HL-60 (cell line): ENCODE data around the gene STAT1.

Experiments used
- DNase-seq, 2 experiments: peaks; one replicate each; pipeline ENCODE4 v3.0.0-alpha.2; 2010 to 2020; ENCODE audit warnings: low read depth in 1 of 2, low spot score in 1 of 2
- H3K27ac ChIP-seq: fragments of 250-450 bp; sonication (Bioruptor Pico); replicated peaks from 2 replicates; pipeline ENCODE4 v1.5.1; 2020; ENCODE audit warnings: mild to moderate bottlenecking, moderate library complexity
- H3K27me3 ChIP-seq: fragments of 250-450 bp; sonication (Bioruptor Pico); 2 replicates; pipeline ENCODE4 v1.5.1; 2021; ENCODE audit warnings: mild to moderate bottlenecking, moderate library complexity; ENCODE audit not compliant: insufficient read depth, poor library complexity, severe bottlenecking
- H3K4me3 ChIP-seq: replicated peaks from 2 replicates; pipeline ENCODE4 v1.5.1; 2011; ENCODE audit warnings: mild to moderate bottlenecking, control low read depth, low read length; ENCODE audit not compliant: insufficient read depth
- GABPA ChIP-seq: IDR thresholded peaks from 2 replicates; pipeline ENCODE4 v1.6.1; 2012; ENCODE audit warnings: low read depth
- POLR2AphosphoS5 ChIP-seq: IDR thresholded peaks from 2 replicates; pipeline ENCODE4 v1.6.1; 2012; ENCODE audit warnings: low read depth
- REST ChIP-seq: IDR thresholded peaks from 2 replicates; pipeline ENCODE4 v1.6.1; 2012; ENCODE audit warnings: low read depth; ENCODE audit not compliant: insufficient replicate concordance
- SPI1 ChIP-seq: IDR thresholded peaks from 2 replicates; pipeline ENCODE4 v1.6.1; 2012; ENCODE audit warnings: low read depth, mild to moderate bottlenecking, borderline replicate concordance
- TF ChIP-seq, protein P1 (sequence below): IDR thresholded peaks from one replicate; pipeline ENCODE4 v1.5.1; 2011; ENCODE audit warnings: low read length, control low read depth, inconsistent platforms; ENCODE audit not compliant: insufficient read depth

The STAT1 gene

DNA sequence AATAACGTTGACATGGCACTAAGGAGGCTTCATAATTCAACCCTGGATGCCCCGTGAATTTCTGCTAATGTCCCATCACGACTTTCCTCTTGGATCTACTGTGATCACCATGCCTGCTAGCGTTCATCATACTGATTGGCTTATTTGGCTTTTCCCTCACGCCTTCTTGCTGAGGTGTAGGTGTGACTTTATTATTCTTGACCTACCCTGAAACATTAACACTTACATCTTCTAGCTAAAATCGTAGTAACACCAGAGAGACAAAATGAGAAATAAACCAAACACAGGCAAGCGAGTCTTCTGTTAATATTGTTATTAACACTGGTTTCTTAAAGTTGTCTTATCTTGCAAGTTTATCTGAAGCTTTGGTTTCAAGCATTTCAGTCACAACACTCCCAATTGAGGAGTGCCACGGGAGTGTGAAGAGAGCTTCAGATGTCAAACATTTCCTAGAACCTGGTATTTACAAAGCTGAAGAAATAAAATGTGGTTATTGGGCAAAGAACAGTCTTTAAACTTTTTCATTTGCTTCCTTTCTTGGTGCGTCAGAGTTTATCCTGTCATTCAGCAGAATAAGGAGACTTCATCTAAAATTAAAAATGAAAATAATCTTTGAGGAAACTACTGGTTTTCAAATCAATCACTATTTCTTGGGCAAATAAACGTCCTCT lies 15.4 kb upstream of the STAT1 start:
- no peaks in the 10 kb centered on the region for H3K27me3 ChIP-seq
- no peak overlapping the region for H3K27ac ChIP-seq
- no peak overlapping the region for H3K4me3 ChIP-seq
- TF ChIP-seq POLR2AphosphoS5 (no peak), GABPA (no peak), SPI1 (no peak), REST (no peak)
- TF ChIP-seq, protein P1, sequence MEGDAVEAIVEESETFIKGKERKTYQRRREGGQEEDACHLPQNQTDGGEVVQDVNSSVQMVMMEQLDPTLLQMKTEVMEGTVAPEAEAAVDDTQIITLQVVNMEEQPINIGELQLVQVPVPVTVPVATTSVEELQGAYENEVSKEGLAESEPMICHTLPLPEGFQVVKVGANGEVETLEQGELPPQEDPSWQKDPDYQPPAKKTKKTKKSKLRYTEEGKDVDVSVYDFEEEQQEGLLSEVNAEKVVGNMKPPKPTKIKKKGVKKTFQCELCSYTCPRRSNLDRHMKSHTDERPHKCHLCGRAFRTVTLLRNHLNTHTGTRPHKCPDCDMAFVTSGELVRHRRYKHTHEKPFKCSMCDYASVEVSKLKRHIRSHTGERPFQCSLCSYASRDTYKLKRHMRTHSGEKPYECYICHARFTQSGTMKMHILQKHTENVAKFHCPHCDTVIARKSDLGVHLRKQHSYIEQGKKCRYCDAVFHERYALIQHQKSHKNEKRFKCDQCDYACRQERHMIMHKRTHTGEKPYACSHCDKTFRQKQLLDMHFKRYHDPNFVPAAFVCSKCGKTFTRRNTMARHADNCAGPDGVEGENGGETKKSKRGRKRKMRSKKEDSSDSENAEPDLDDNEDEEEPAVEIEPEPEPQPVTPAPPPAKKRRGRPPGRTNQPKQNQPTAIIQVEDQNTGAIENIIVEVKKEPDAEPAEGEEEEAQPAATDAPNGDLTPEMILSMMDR: no peak
- no peak for DNase-seq

GRCh38 chr2:191026377-191026776 lies 12.4 kb upstream of the STAT1 start:
- TF ChIP-seq SPI1 (no peak), POLR2AphosphoS5 (no peak), REST (no peak), GABPA (no peak)
- TF ChIP-seq, protein P1: no peak
- Histone ChIP-seq H3K4me3 (no peak overlapping the region), H3K27ac (no peak overlapping the region), H3K27me3 (no peaks in the 10 kb centered on the region)
- no peak for DNase-seq

DNA sequence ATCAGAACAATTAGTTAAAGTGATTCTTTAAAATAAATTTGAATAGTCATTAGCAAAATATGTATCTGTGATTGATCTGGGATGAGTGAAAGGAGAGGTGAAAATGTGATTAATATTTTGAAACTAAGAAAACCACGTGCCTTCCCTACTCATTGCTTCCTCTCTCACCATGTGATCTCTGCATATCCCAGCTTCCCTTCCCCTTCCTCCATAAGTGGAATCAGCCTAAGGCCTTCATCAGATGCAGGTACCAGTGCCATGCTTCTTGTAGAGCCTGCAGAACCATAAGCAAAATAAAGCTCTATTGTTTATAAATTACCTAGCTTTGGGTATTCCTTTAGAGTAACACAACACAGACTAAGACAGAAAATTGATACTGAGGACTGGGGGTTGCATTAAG lies 11.2 kb upstream of the STAT1 start:
- Histone ChIP-seq H3K4me3 (no peak overlapping the region), H3K27ac (no peak overlapping the region), H3K27me3 (no peaks in the 10 kb centered on the region)
- no peak for DNase-seq
- TF ChIP-seq POLR2AphosphoS5 (no peak), REST (no peak), SPI1 (no peak), GABPA (no peak)
- TF ChIP-seq, protein P1: no peak
